Tibial nerve (tissue), 4 donors: ENCODE data around the gene FSTL4. TPM values are rescaled to one million over a fixed set of nuclear protein-coding genes. Genes with fewer than 3 reads are reported as not detected.

ENCODE experiments used
- DNase-seq, 2 donors: peaks; one replicate each; pipeline ENCODE4 v3.0.0-alpha.2; 2019; ENCODE audit warnings: low spot score in 2 of 2
- H3K27ac ChIP-seq, 4 donors: fragments of 200-600 bp; sonication (generic) in 3 of 4; one replicate each; pipeline ENCODE4 v1.5.1; 2017 to 2019; ENCODE audit warnings: mild to moderate bottlenecking in 1 of 4
- H3K27me3 ChIP-seq, 2 donors: fragments of 200-600 bp; sonication (generic) in 1 of 2; one replicate each; pipeline versions ENCODE4 v1.5.1 to v1.6.0; 2017 to 2019
- H3K36me3 ChIP-seq, 3 donors: fragments of 200-600 bp; sonication (generic); one replicate each; pipeline ENCODE4 v1.5.1; 2018 to 2019
- H3K4me1 ChIP-seq, 4 donors: fragments of 200-600 bp; sonication (generic) in 3 of 4; one replicate each; pipeline ENCODE4 v1.5.1; 2017 to 2019
- H3K4me3 ChIP-seq, 4 donors: fragments of 200-600 bp; sonication (generic) in 3 of 4; one replicate each; pipeline ENCODE4 v1.5.1; 2017 to 2019; ENCODE audit warnings: mild to moderate bottlenecking in 1 of 4, moderate library complexity in 1 of 4
- H3K9me3 ChIP-seq, 4 donors: fragments of 200-600 bp; sonication (generic) in 3 of 4; one replicate each; pipeline ENCODE4 v1.5.1; 2017 to 2019
- EP300 ChIP-seq, 2 donors: sonication (generic); formaldehyde crosslinking; IDR thresholded peaks; one replicate each; pipeline ENCODE4 v1.6.1; 2017; ENCODE audit warnings: antibody characterized with exemption in 2 of 2, mild to moderate bottlenecking in 1 of 2
- POLR2A ChIP-seq, 2 donors: fragments of 450-650 bp; IDR thresholded peaks; one replicate each; pipeline ENCODE4 v1.6.1; 2017; ENCODE audit warnings: antibody characterized with exemption in 2 of 2, mild to moderate bottlenecking in 2 of 2, moderate library complexity in 2 of 2
- WGBS, 2 donors: methylation state at CpG; one replicate each; pipeline ENCODE4 v1.1.5; 2018; 5-methylcytosine and 5-hydroxymethylcytosine counted together
- total RNA-seq, 4 donors: library from RNA; depleted of rRNA; stranded (reverse); fragments of >200 nt; gene quantifications; one replicate each; pipeline ENCODE4 v1.1.0, GENCODE V29; 2016
- TF ChIP-seq, protein P1 (sequence below), 5 experiments: fragments of 200-600 bp in 3 of 5; fragments of 450-650 bp in 2 of 5; sonication (generic) in 3 of 5; IDR thresholded peaks; one replicate each; pipeline ENCODE4 v1.5.1; 2016 to 2019; ENCODE audit warnings: antibody characterized with exemption in 5 of 5, mild to moderate bottlenecking in 3 of 5, moderate library complexity in 2 of 5

Gene FSTL4
- total RNA-seq, 4 donors from 2014 or later = 0.22 TPM; not detected in 3

- no peaks in the 10 kb centered on the region for H3K36me3 ChIP-seq
- no peaks in the 10 kb centered on the region for H3K4me1 ChIP-seq
- TF ChIP-seq POLR2A (IDR thresholded peaks at IDR 0.05) (no peak), EP300 (IDR thresholded peaks at IDR 0.05) (no peak)
- TF ChIP-seq, protein P1, sequence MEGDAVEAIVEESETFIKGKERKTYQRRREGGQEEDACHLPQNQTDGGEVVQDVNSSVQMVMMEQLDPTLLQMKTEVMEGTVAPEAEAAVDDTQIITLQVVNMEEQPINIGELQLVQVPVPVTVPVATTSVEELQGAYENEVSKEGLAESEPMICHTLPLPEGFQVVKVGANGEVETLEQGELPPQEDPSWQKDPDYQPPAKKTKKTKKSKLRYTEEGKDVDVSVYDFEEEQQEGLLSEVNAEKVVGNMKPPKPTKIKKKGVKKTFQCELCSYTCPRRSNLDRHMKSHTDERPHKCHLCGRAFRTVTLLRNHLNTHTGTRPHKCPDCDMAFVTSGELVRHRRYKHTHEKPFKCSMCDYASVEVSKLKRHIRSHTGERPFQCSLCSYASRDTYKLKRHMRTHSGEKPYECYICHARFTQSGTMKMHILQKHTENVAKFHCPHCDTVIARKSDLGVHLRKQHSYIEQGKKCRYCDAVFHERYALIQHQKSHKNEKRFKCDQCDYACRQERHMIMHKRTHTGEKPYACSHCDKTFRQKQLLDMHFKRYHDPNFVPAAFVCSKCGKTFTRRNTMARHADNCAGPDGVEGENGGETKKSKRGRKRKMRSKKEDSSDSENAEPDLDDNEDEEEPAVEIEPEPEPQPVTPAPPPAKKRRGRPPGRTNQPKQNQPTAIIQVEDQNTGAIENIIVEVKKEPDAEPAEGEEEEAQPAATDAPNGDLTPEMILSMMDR (IDR thresholded peaks at IDR 0.05) = no peak
- H3K27ac ChIP-seq = no peak overlapping the region
- DNase-seq = no peak
- H3K9me3 ChIP-seq = no peaks in the 10 kb centered on the region
- H3K27me3 ChIP-seq = no peaks in the 10 kb centered on the region
- WGBS, 2 donors = 58 to 67% methylated on average over 5 of the region's 5 CpGs
- H3K4me3 ChIP-seq = no peak overlapping the region
These were observed 16.3 kb downstream of the FSTL4 start for GRCh38 chr5:133596049-133596448.

DNA sequence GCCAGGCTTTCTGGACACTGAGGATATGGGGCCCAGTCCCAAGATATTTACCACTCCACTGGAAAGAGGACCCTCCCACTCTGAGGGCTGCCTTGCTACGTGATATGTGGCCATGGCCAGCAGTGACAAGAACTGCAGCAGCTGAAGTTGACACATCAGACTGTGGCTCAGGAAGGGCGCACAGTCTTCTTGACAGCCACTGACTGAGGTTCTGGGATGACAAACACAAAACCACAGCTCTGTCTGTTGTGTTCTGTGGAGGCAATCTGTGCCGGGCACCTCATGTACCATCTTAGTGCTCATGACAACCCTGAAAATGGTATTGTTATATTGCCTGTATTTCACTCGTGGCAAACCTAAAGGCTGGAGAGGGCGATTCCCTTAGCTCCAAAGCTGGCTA lies 16.9 kb downstream of the FSTL4 start:
- no peak for DNase-seq
- Histone ChIP-seq H3K27ac (no peak overlapping the region), H3K4me1 (no peaks in the 10 kb centered on the region), H3K9me3 (no peaks in the 10 kb centered on the region), H3K36me3 (no peaks in the 10 kb centered on the region), H3K27me3 (no peaks in the 10 kb centered on the region), H3K4me3 (no peak overlapping the region)
- TF ChIP-seq POLR2A (IDR thresholded peaks at IDR 0.05) (no peak), EP300 (IDR thresholded peaks at IDR 0.05) (no peak)
- TF ChIP-seq, protein P1 (IDR thresholded peaks at IDR 0.05) = no peak
- 72 to 85% methylated on average over 5 of the region's 5 CpGs for WGBS, 2 donors

GRCh38 chr5:133589286-133589685 lies 23.1 kb downstream of the FSTL4 start:
- Histone ChIP-seq H3K9me3 (no peaks in the 10 kb centered on the region), H3K4me1 (no peaks in the 10 kb centered on the region), H3K27me3 (no peaks in the 10 kb centered on the region), H3K4me3 (no peak overlapping the region), H3K36me3 (no peaks in the 10 kb centered on the region), H3K27ac (no peak overlapping the region)
- 83 to 94% methylated on average over 1 of the region's 1 CpG for WGBS, 2 donors
- no peak for DNase-seq
- TF ChIP-seq, protein P1 (IDR thresholded peaks at IDR 0.05) = no peak
- TF ChIP-seq POLR2A (IDR thresholded peaks at IDR 0.05) (no peak), EP300 (IDR thresholded peaks at IDR 0.05) (no peak)

GRCh38 chr5:133582971-133583370 lies 29.4 kb downstream of the FSTL4 start:
- no peak overlapping the region for H3K27ac ChIP-seq
- no peaks in the 10 kb centered on the region for H3K9me3 ChIP-seq
- H3K27me3 ChIP-seq = no peaks in the 10 kb centered on the region
- no peak for DNase-seq
- no peak overlapping the region for H3K4me3 ChIP-seq
- WGBS, 2 donors = 14 to 97% methylated on average over 1 to 5 of the region's 7 CpGs
- H3K4me1 ChIP-seq = no peaks in the 10 kb centered on the region
- TF ChIP-seq POLR2A (IDR thresholded peaks at IDR 0.05) (no peak), EP300 (IDR thresholded peaks at IDR 0.05) (no peak)
- TF ChIP-seq, protein P1 (IDR thresholded peaks at IDR 0.05) = no peak
- no peaks in the 10 kb centered on the region for H3K36me3 ChIP-seq

GRCh38 chr5:133581918-133582317 lies 30.4 kb downstream of the FSTL4 start:
- 93 to 94% methylated on average over 3 to 5 of the region's 5 CpGs for WGBS, 2 donors
- H3K4me1 ChIP-seq = no peaks in the 10 kb centered on the region

More at GRCh38 chr5:133581918-133582317, 30.4 kb downstream of the FSTL4 start:
- Histone ChIP-seq H3K27ac (no peak overlapping the region), H3K9me3 (no peaks in the 10 kb centered on the region), H3K4me3 (no peak overlapping the region), H3K36me3 (no peaks in the 10 kb centered on the region), H3K27me3 (no peaks in the 10 kb centered on the region)
- TF ChIP-seq, protein P1 (IDR thresholded peaks at IDR 0.05) = no peak
- TF ChIP-seq EP300 (IDR thresholded peaks at IDR 0.05) (no peak), POLR2A (IDR thresholded peaks at IDR 0.05) (no peak)
- DNase-seq = no peak
